ENCODE data around the gene APBA3. TPM values are rescaled to one million over a fixed set of nuclear protein-coding genes. Genes with fewer than 3 reads are reported as not detected.

APBA3 gene
- total and polyA plus RNA-seq, 4 donors, result 16.5 to 38.0 (median 22.6) TPM

- DNase-seq (no peak), ATAC-seq (ENCODE audit: insufficient read depth, low FRiP score) (no peak)
- H3K4me1 ChIP-seq (ENCODE audit: control insufficient read depth in 5 of 5, insufficient read depth in 5 of 5, low read length in 5 of 5), result no peaks in the 10 kb centered on the region
- peaks cover 0 to 3% (median 0%) of the 10 kb centered on the region in 4 donors for H3K9me3 ChIP-seq (ENCODE audit: control insufficient read depth in 4 of 4, insufficient read depth in 3 of 4, low read length in 3 of 4)
- no peak for TF ChIP-seq CTCF (IDR thresholded peaks at IDR 0.05; ENCODE audit: control extremely low read depth, extremely low read depth)
- WGBS, 2 donors, result 90 to 94% methylated on average over 31 to 32 of the region's 32 CpGs
- H3K27ac ChIP-seq (ENCODE audit: low read depth in 1 of 2, low read length in 1 of 2), result no peak overlapping the region
- no peaks in the 10 kb centered on the region for H3K27me3 ChIP-seq (ENCODE audit: control insufficient read depth in 3 of 3, insufficient read depth in 3 of 3, low read length in 2 of 3)
- peaks cover 0 to 1% (median 0%) of the 10 kb centered on the region in 4 donors for H3K36me3 ChIP-seq (ENCODE audit: control insufficient read depth in 4 of 4, insufficient read depth in 4 of 4, low read length in 4 of 4)
- H3K9ac ChIP-seq (ENCODE audit: insufficient read depth in 1 of 2, low read length in 2 of 2), result no peak overlapping the region
- H3K4me3 ChIP-seq, result no peak overlapping the region
Observed at GRCh38 chr19:3738477-3739220, 22.8 kb downstream of the APBA3 start.

GRCh38 chr19:3737487-3738205 is 23.8 kb downstream of the APBA3 start:
- H3K4me1 ChIP-seq (ENCODE audit: control insufficient read depth in 5 of 5, insufficient read depth in 5 of 5, low read length in 5 of 5), result no peaks in the 10 kb centered on the region
- no peak for TF ChIP-seq CTCF (IDR thresholded peaks at IDR 0.05; ENCODE audit: control extremely low read depth, extremely low read depth)
- no peak overlapping the region for H3K4me3 ChIP-seq
- peaks cover 0 to 3% (median 0%) of the 10 kb centered on the region in 4 donors for H3K9me3 ChIP-seq (ENCODE audit: control insufficient read depth in 4 of 4, insufficient read depth in 3 of 4, low read length in 3 of 4)
- DNase-seq, result no peak
- no peaks in the 10 kb centered on the region for H3K27me3 ChIP-seq (ENCODE audit: control insufficient read depth in 3 of 3, insufficient read depth in 3 of 3, low read length in 2 of 3)
- H3K27ac ChIP-seq (ENCODE audit: low read depth in 1 of 2, low read length in 1 of 2), result no peak overlapping the region
- H3K9ac ChIP-seq (ENCODE audit: insufficient read depth in 1 of 2, low read length in 2 of 2), result no peak overlapping the region
- 89 to 93% methylated on average over 10 of the region's 10 CpGs for WGBS, 2 donors
- H3K36me3 ChIP-seq (ENCODE audit: control insufficient read depth in 4 of 4, insufficient read depth in 4 of 4, low read length in 4 of 4), result peaks cover 0 to 1% (median 0%) of the 10 kb centered on the region in 4 donors
- no peak for ATAC-seq (ENCODE audit: insufficient read depth, low FRiP score)

DNA sequence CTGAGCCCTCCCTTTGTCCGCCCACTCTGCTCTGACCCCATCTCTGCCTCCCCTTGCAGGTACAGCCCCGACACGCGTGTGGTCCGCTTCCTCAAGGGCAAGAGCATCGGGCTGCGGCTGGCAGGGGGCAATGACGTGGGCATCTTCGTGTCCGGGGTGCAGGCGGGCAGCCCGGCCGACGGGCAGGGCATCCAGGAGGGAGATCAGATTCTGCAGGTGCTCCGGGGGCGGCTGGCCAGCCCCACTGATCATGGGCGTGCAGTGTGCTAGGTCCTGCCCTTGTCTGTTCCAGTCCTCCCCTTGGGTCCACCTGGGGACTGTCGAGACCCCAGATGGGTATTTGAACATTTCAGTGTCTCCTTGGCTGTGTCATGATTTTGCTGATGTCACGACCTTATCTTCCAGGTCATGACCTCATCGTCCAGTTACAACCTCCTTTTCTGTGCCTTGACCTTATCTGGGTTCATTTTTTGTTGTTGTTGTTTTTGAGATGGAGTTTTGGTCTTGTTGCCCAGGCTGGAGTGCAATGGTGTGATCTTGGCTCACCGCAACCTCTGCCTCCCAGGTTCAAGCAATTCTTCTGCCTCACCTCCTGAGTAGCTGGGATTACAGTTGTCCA is 25.3 kb downstream of the APBA3 start:
- no peaks in the 10 kb centered on the region for H3K4me1 ChIP-seq (ENCODE audit: control insufficient read depth in 5 of 5, insufficient read depth in 5 of 5, low read length in 5 of 5)
- peaks cover 0 to 3% (median 0%) of the 10 kb centered on the region in 4 donors for H3K9me3 ChIP-seq (ENCODE audit: control insufficient read depth in 4 of 4, insufficient read depth in 3 of 4, low read length in 3 of 4)
- 87 to 88% methylated on average over 21 of the region's 21 CpGs for WGBS, 2 donors
- H3K9ac ChIP-seq (ENCODE audit: insufficient read depth in 1 of 2, low read length in 2 of 2), result no peak overlapping the region
- ATAC-seq (ENCODE audit: insufficient read depth, low FRiP score), result no peak
- H3K4me3 ChIP-seq, result no peak overlapping the region
- no peaks in the 10 kb centered on the region for H3K27me3 ChIP-seq (ENCODE audit: control insufficient read depth in 3 of 3, insufficient read depth in 3 of 3, low read length in 2 of 3)
- TF ChIP-seq CTCF (IDR thresholded peaks at IDR 0.05; ENCODE audit: control extremely low read depth, extremely low read depth), result no peak
- DNase-seq, result no peak
- no peak overlapping the region for H3K27ac ChIP-seq (ENCODE audit: low read depth in 1 of 2, low read length in 1 of 2)
- H3K36me3 ChIP-seq (ENCODE audit: control insufficient read depth in 4 of 4, insufficient read depth in 4 of 4, low read length in 4 of 4), result peaks cover 0 to 1% (median 0%) of the 10 kb centered on the region in 4 donors

Data from lung (tissue), 12 donors.